Measurements from ENCODE around the gene ACTC1.

ACTC1 gene

GRCh38 chr15:34802371-34802770, 7.0 kb upstream of the ACTC1 start:
- DNase-seq (ENCODE audit: low read depth in 2 of 2): no peak

DNA sequence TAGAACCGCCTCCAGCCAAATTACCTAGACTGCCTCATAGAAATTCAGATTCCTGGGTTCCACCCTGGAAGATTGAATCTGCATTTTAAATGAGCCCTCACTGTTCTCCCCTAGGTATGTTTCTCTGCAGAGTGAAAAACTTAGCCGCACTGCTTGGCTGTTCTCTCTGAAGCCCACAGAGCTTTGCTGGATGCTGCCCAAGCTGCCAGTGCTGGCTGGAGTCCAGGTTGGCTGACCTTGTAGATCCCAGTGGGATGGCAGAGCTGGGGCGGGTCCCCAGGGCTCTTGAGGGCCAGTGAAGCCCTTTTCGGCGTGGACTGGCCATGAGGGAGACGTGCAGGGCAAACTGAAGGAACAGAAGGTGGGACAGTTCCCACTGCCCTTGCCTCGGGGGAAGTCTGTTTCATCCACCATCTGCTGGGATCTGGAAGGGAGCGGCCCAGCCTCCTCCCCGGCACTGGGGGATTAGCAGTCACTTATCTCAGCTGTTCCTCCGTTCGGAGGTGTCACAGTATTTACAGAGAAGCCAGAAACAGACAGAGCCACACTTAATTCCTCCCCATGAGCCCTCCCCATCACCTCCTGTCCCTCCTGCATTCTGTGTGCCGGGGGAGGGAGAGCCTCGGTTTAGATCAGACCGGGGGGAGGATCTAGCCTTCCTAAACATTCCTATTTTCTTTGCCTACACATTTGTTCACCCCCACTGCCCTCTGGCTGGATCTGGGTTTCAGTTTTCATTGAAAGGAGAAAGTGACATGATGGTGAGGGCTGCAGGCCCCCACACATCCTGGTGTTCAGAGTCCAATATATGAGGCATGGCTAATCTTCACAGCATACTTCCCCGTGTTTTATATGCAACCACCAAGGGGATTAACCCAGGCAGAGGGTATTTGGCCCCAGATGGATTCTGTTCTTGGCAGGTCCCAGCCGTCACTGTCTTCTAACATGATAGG, 4.1 kb upstream of the ACTC1 start:
- DNase-seq (ENCODE audit: low read depth in 2 of 2): no peak

DNA sequence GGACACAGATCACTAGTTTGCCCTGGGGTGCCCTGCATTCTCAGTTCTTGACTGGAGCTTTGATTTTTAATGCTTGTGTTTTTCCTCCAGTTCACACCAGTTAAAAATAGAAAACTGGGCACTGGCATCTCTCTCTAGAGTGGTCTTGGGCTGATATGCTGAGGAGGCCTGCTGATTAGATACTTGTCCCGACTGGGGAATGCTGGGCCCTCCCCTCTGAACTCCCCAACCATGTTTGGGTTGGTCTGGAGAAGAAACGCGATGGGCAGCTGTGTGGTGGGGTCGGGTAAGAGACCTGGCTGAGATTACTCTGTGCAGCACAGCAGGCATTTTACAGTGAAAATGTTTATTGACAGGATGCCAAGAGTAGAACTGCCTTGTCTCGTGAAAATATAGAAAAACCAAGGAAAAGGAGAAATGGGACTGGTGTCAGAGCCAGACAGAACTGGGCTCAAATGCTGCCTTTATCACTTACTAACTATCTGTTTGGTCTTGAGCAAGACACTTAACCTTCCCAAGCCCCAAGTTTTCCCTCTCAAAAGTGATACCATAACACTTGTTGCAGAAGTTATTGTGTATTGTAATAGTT, 1.6 kb upstream of the ACTC1 start:
- DNase-seq (ENCODE audit: low read depth in 2 of 2): no peak

GRCh38 chr15:34794590-34795206, 651 bp downstream of the ACTC1 start:
- DNase-seq (ENCODE audit: low read depth in 2 of 2): no peak

- DNase-seq (ENCODE audit: low read depth in 2 of 2): no peak
Observed at GRCh38 chr15:34793901-34794300, 1.4 kb downstream of the ACTC1 start.

- DNase-seq (ENCODE audit: low read depth in 2 of 2): no peak
Observed at GRCh38 chr15:34793071-34793470, 2.3 kb downstream of the ACTC1 start.

GRCh38 chr15:34791701-34792100, 3.6 kb downstream of the ACTC1 start:
- no peak for DNase-seq (ENCODE audit: low read depth in 2 of 2)

DNA sequence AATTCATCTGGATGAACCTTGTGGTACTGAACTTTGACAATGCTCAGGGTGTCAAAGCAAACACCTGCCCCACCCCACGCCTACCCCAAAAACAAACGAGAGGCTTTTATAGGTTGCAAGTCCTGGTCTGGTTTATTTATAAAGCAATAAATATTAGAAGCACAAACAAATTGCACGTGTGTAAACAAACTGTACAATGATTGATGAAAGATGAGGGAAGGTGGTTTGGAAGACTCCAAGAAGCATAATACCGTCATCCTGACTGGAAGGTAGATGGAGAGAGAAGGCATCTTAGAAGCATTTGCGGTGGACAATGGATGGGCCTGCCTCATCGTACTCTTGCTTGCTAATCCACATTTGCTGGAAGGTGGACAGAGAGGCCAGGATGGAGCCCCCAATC, 5.2 kb downstream of the ACTC1 start:
- DNase-seq (ENCODE audit: low read depth in 2 of 2): no peak

GRCh38 chr15:34789326-34789725, 6.0 kb downstream of the ACTC1 start:
- no peak for DNase-seq (ENCODE audit: low read depth in 2 of 2)

GRCh38 chr15:34786206-34786605, 9.1 kb downstream of the ACTC1 start:
- DNase-seq (ENCODE audit: low read depth in 2 of 2): no peak

GRCh38 chr15:34783991-34784390, 11.4 kb downstream of the ACTC1 start:
- no peak for DNase-seq (ENCODE audit: low read depth in 2 of 2)

GRCh38 chr15:34783431-34783830, 11.9 kb downstream of the ACTC1 start:
- no peak for DNase-seq (ENCODE audit: low read depth in 2 of 2)

- no peak for DNase-seq (ENCODE audit: low read depth in 2 of 2)
Observed at GRCh38 chr15:34782901-34783300, 12.4 kb downstream of the ACTC1 start.

- no peak for DNase-seq (ENCODE audit: low read depth in 2 of 2)
Observed at GRCh38 chr15:34780725-34781124, 14.6 kb downstream of the ACTC1 start.

DNA sequence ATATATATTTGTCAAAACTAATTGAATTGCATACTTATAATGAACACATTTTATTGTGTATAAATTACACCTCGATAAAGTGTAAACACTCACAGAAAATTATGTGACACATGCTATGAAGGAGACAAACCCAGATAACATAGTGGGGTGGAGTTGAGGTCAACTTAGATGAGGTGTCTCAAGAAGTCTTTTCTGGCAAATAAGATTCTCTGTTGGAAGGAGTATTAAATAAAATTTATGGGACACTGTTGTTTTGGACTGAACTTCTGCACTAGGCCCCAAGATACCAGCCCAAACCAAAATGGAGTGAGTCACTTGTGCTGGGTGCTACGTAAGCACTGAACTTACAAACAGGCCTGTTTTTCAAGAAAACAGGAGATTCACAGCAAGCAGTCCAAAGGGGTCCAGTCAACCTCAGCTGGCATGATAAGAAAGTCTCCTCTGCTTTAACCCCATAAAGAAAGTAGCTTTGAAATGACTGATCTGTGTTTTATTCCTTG, 18.7 kb downstream of the ACTC1 start:
- DNase-seq (ENCODE audit: low read depth in 2 of 2): no peak

DNA sequence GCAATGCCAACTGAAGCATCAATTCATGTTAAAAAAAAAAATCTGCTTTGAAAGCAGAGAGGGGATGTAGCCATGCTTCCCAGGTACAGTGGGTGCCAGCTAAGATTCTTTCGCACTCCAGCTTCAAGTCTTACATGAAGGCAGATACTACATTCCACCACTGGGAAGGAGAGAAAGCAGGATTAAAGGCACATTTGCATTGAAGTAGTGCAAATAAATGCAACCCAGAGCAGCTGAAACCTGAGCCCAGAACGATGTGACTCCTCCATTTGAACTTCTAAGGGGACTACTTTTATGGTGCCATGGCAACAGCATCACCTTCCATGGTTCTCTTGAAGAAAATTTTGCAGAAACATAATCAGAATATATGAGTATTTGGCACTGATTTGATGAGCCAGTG, 21.4 kb downstream of the ACTC1 start:
- no peak for DNase-seq (ENCODE audit: low read depth in 2 of 2)

GRCh38 chr15:34773013-34773412, 22.3 kb downstream of the ACTC1 start:
- DNase-seq (ENCODE audit: low read depth in 2 of 2): no peak

GRCh38 chr15:34772312-34772711, 23.0 kb downstream of the ACTC1 start:
- no peak for DNase-seq (ENCODE audit: low read depth in 2 of 2)

GRCh38 chr15:34769711-34770110, 25.6 kb downstream of the ACTC1 start:
- DNase-seq (ENCODE audit: low read depth in 2 of 2): no peak

GRCh38 chr15:34768530-34768929, 26.8 kb downstream of the ACTC1 start:
- no peak for DNase-seq (ENCODE audit: low read depth in 2 of 2)

DNA sequence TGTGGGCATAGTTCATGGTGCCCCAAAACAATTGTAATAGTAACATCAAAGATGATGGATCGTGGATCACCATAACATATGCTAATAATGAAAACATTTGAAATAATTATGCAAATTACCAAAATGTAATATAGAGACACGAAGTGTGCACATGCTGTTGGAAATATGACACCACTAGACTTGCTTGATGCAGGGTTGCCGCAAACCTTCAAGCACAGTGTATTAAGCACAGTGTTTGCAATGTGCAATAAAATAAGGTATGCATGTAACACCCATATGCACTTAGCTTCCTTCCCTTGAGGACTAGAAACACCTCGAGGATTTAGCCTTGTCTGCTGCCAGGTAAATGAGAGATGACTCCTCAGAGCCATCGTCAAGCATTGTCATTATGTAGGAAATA, 29.6 kb downstream of the ACTC1 start:
- no peak for DNase-seq (ENCODE audit: low read depth in 2 of 2)

DNA sequence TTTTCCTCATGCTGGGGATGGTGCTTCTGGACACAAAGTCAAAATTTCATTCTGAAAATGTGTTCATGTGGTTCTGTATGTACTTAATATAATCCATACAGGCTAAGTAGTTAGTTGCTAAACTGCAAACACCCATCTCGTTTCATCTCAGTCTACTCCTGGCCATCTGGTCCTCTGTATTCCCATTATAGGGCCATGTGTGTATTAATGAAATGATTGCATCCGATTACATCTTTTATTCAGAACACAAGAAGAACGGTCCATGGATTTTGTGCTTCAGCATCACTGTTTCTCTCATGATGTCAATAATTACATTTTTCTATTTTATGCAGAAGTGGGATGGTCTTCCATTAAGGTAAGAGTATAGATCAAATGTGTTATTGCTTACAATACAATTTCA, 34.4 kb downstream of the ACTC1 start:
- no peak for DNase-seq (ENCODE audit: low read depth in 2 of 2)

- no peak for DNase-seq (ENCODE audit: low read depth in 2 of 2)
Observed at GRCh38 chr15:34759992-34760391, 35.4 kb downstream of the ACTC1 start.
